H1 (cell line): ENCODE data around the gene PSMD6. TPM values are rescaled to one million over a fixed set of nuclear protein-coding genes. Genes with fewer than 3 reads are reported as not detected.

ENCODE experiments used
- CTCF ChIA-PET: fragments of 300-600 bp; sonication (Branson Sonifier 250); formaldehyde crosslinking; loops from one replicate; lab custom pipeline; 2021; ENCODE audit not compliant: partially characterized antibody; lab: Charles Lee
- POLR2A ChIA-PET: fragments of 300-600 bp; sonication (Branson Sonifier 250); formaldehyde crosslinking; loops from one replicate; lab custom pipeline; 2021; ENCODE audit warnings: inconsistent platforms; ENCODE audit not compliant: partially characterized antibody; lab: Charles Lee
- DNase-seq, 2 experiments: peaks; one replicate each; pipeline versions ENCODE4 v3.0.0 to v3.0.0-alpha.2; 2010 to 2022; ENCODE audit warnings: low spot score in 2 of 2, low read depth in 1 of 2, mixed read lengths in 1 of 2
- FAIRE-seq: peaks from 2 replicates; lab custom pipeline; 2011; peaks lifted over from hg19 to GRCh38; lab: Jason Lieb, UNC
- H2AFZ ChIP-seq: 2 replicates; pipeline ENCODE4 v1.8.1; 2012; ENCODE audit warnings: low read length, inconsistent platforms
- H2AK5ac ChIP-seq: 2 replicates; pipeline ENCODE4 v1.6.1; 2013; ENCODE audit warnings: low read depth, low read length
- H2BK120ac ChIP-seq: replicated peaks from 2 replicates; pipeline ENCODE3; 2013; ENCODE audit warnings: low read depth, low read length, inconsistent platforms
- H2BK12ac ChIP-seq: 2 replicates; pipeline ENCODE4 v1.6.1; 2013; ENCODE audit warnings: low read depth, low read length
- H2BK15ac ChIP-seq: 2 replicates; pipeline ENCODE4 v1.6.1; 2013; ENCODE audit warnings: low read length
- H2BK20ac ChIP-seq: 2 replicates; pipeline ENCODE4 v1.6.1; 2013; ENCODE audit warnings: low read length
- H2BK5ac ChIP-seq: 2 replicates; pipeline ENCODE4 v1.6.1; 2013; ENCODE audit warnings: low read depth, low read length
- H3K14ac ChIP-seq: 2 replicates; pipeline ENCODE4 v1.6.1; 2013; ENCODE audit warnings: inconsistent platforms; ENCODE audit not compliant: insufficient read length
- H3K18ac ChIP-seq: 2 replicates; pipeline ENCODE4 v1.6.1; 2013; ENCODE audit warnings: low read length; ENCODE audit errors: extremely low read depth
- H3K23ac ChIP-seq: 2 replicates; pipeline ENCODE4 v1.6.1; 2013; ENCODE audit warnings: inconsistent platforms; ENCODE audit not compliant: insufficient read length
- H3K23me2 ChIP-seq: 2 replicates; pipeline ENCODE4 v1.6.1; 2013; ENCODE audit warnings: low read depth, low read length
- H3K27ac ChIP-seq: 2 replicates; pipeline ENCODE4 v1.6.1; 2011; ENCODE audit warnings: low read depth, low read length, inconsistent platforms
- H3K27me3 ChIP-seq, 4 experiments: replicated peaks in 1 of 4; 1 replicate in 1 of 4; 2 replicates in 3 of 4; pipeline versions ENCODE4 v1.6.1 to v1.8.1; 2011 to 2013; ENCODE audit warnings: low read length in 3 of 4, mild to moderate bottlenecking in 3 of 4, inconsistent platforms in 2 of 4, mixed read lengths in 2 of 4, moderate library complexity in 1 of 4; ENCODE audit not compliant: control insufficient read depth in 3 of 4, insufficient read depth in 3 of 4; ENCODE audit errors: extremely low read depth in 1 of 4
- H3K36me3 ChIP-seq, 4 experiments: 2 replicates each; pipeline versions ENCODE4 v1.6.1 to v1.8.1; 2011 to 2013; ENCODE audit warnings: mild to moderate bottlenecking in 4 of 4, low read length in 3 of 4, moderate library complexity in 2 of 4, control low read depth in 1 of 4, inconsistent platforms in 1 of 4; ENCODE audit not compliant: insufficient read depth in 4 of 4, control insufficient read depth in 2 of 4
- H3K4ac ChIP-seq: replicated peaks from 2 replicates; pipeline ENCODE3; 2013; ENCODE audit warnings: low read length, low read depth, mixed read lengths, inconsistent platforms; ENCODE audit not compliant: insufficient read length
- H3K4me1 ChIP-seq, 4 experiments: replicated peaks in 1 of 4; 1 replicate in 1 of 4; 2 replicates in 3 of 4; pipeline versions ENCODE4 v1.6.1 to v1.8.1; 2011 to 2013; ENCODE audit warnings: low read length in 3 of 4, inconsistent platforms in 2 of 4, mixed read lengths in 1 of 4; ENCODE audit not compliant: insufficient read depth in 4 of 4, control insufficient read depth in 3 of 4
- H3K4me2 ChIP-seq, 2 experiments: 2 replicates each; pipeline versions ENCODE4 v1.6.1 to v1.8.1; 2011 to 2013; ENCODE audit warnings: low read depth in 2 of 2, low read length in 2 of 2, control low read depth in 1 of 2, inconsistent platforms in 1 of 2, mild to moderate bottlenecking in 1 of 2; ENCODE audit not compliant: insufficient read depth in 1 of 2
- H3K4me3 ChIP-seq, 4 experiments: fragments of 200-600, 300-600 bp in 1 of 4; sonication (generic), shearing (Covaris generic), sonication (Bioruptor Twin) in 1 of 4; 2 replicates each; pipeline versions ENCODE4 v1.5.1 to v1.8.1; 2011 to 2016; ENCODE audit warnings: low read length in 4 of 4, low read depth in 3 of 4, control low read depth in 2 of 4, inconsistent platforms in 2 of 4, mild to moderate bottlenecking in 2 of 4, mixed read lengths in 1 of 4, moderate library complexity in 1 of 4; ENCODE audit not compliant: insufficient read depth in 2 of 4; ENCODE audit errors: extremely low read depth in 1 of 4
- H3K56ac ChIP-seq: replicated peaks from 2 replicates; pipeline ENCODE3; 2013; ENCODE audit warnings: low read depth, mild to moderate bottlenecking, mixed read lengths, low read length, inconsistent platforms; ENCODE audit not compliant: insufficient read length
- H3K79me1 ChIP-seq: 2 replicates; pipeline ENCODE4 v1.6.1; 2013; ENCODE audit warnings: low read depth, low read length, control low read depth
- H3K79me2 ChIP-seq, 2 experiments: 2 replicates each; pipeline versions ENCODE4 v1.6.1 to v1.8.1; 2012 to 2013; ENCODE audit warnings: low read length in 2 of 2, mild to moderate bottlenecking in 2 of 2, inconsistent platforms in 1 of 2; ENCODE audit not compliant: insufficient read depth in 2 of 2, control insufficient read depth in 1 of 2
- H3K9ac ChIP-seq, 4 experiments: replicated peaks in 1 of 4; 1 replicate in 1 of 4; 2 replicates in 3 of 4; pipeline versions ENCODE4 v1.6.1 to v1.8.1; 2011 to 2013; ENCODE audit warnings: low read depth in 3 of 4, low read length in 3 of 4, control low read depth in 2 of 4, mild to moderate bottlenecking in 2 of 4, moderate library complexity in 2 of 4, inconsistent platforms in 1 of 4; ENCODE audit errors: extremely low read depth in 1 of 4
- H3K9me3 ChIP-seq, 2 experiments: 2 replicates each; pipeline versions ENCODE4 v1.6.1 to v1.8.1; 2012 to 2013; ENCODE audit warnings: mild to moderate bottlenecking in 2 of 2, moderate library complexity in 2 of 2, control low read depth in 1 of 2, inconsistent platforms in 1 of 2, low read depth in 1 of 2, low read length in 1 of 2, mixed read lengths in 1 of 2; ENCODE audit not compliant: insufficient read depth in 2 of 2
- H4K20me1 ChIP-seq, 2 experiments: replicated peaks in 1 of 2; 2 replicates each; pipeline versions ENCODE3 to v1.8.1; 2011 to 2013; ENCODE audit warnings: inconsistent platforms in 2 of 2, low read length in 2 of 2, mild to moderate bottlenecking in 1 of 2; ENCODE audit not compliant: insufficient read depth in 2 of 2, control insufficient read depth in 1 of 2
- H4K5ac ChIP-seq: 2 replicates; pipeline ENCODE4 v1.6.1; 2013; ENCODE audit warnings: low read length, low read depth, mixed read lengths, inconsistent platforms; ENCODE audit not compliant: insufficient read length
- H4K8ac ChIP-seq: 2 replicates; pipeline ENCODE4 v1.8.0; 2013; ENCODE audit warnings: mild to moderate bottlenecking, moderate library complexity, low read length, inconsistent platforms; ENCODE audit not compliant: insufficient read depth; ENCODE audit errors: extremely low read depth
- H4K91ac ChIP-seq: replicated peaks from 2 replicates; pipeline ENCODE3; 2013; ENCODE audit warnings: low read length, mixed read lengths, inconsistent platforms; ENCODE audit not compliant: insufficient read length
- ASH2L ChIP-seq: fragments of 200-600, 300-600 bp; sonication (generic); IDR thresholded peaks from one replicate; pipeline ENCODE4 v1.7.1; 2017; ENCODE audit warnings: low read length
- BRCA1 ChIP-seq: IDR thresholded peaks from 2 replicates; pipeline ENCODE4 v1.6.1; 2012; ENCODE audit warnings: low read depth, low read length, improper control_type of control experiment
- EZH2 ChIP-seq: fragments of 200-600 bp; sonication (generic); IDR thresholded peaks from 2 replicates; pipeline ENCODE4 v1.7.1; 2012; ENCODE audit warnings: low read depth, mild to moderate bottlenecking, moderate library complexity, low read length, inconsistent platforms; ENCODE audit not compliant: severe bottlenecking
- GTF2F1 ChIP-seq: IDR thresholded peaks from 2 replicates; pipeline ENCODE4 v1.6.1; 2012; ENCODE audit warnings: low read depth, low read length, improper control_type of control experiment, borderline replicate concordance
- JUN ChIP-seq: IDR thresholded peaks from 2 replicates; pipeline ENCODE4 v1.6.1; 2011; ENCODE audit warnings: low read depth, mild to moderate bottlenecking, improper control_type of control experiment, low read length
- KDM1A ChIP-seq: fragments of 200-600, 300-600 bp; sonication (generic); IDR thresholded peaks from 2 replicates; pipeline ENCODE4 v1.7.1; 2016; ENCODE audit warnings: mild to moderate bottlenecking, low read length, borderline replicate concordance
- MAFK ChIP-seq: IDR thresholded peaks from 2 replicates; pipeline ENCODE4 v1.6.1; 2012; ENCODE audit warnings: low read depth, mild to moderate bottlenecking, improper control_type of control experiment, low read length
- NANOG ChIP-seq: IDR thresholded peaks from 2 replicates; pipeline ENCODE4 v1.6.1; 2011; ENCODE audit warnings: low read length, low read depth, mild to moderate bottlenecking, inconsistent platforms; ENCODE audit not compliant: insufficient read depth, poor library complexity, severe bottlenecking
- PHF8 ChIP-seq: fragments of 200-600 bp; sonication (generic); conservative IDR thresholded peaks from 2 replicates; pipeline ENCODE4 v1.7.1; 2012; ENCODE audit warnings: low read depth, mild to moderate bottlenecking, inconsistent platforms, low read length, moderate library complexity
- POU5F1 ChIP-seq: IDR thresholded peaks from 2 replicates; pipeline ENCODE4 v1.6.1; 2011; ENCODE audit warnings: low read depth, mild to moderate bottlenecking, low read length, moderate library complexity
- RXRA ChIP-seq: IDR thresholded peaks from 2 replicates; pipeline ENCODE4 v1.6.1; 2011; ENCODE audit warnings: low read depth, mild to moderate bottlenecking, low read length, moderate library complexity; ENCODE audit not compliant: insufficient read depth
- SIX5 ChIP-seq: IDR thresholded peaks from 2 replicates; pipeline ENCODE4 v1.6.1; 2011; ENCODE audit warnings: mild to moderate bottlenecking, low read depth, low read length
- SUZ12 ChIP-seq: fragments of 200-600 bp; sonication (generic); IDR thresholded peaks from 2 replicates; pipeline ENCODE4 v1.6.1; 2012; ENCODE audit warnings: mild to moderate bottlenecking, inconsistent platforms, low read length, moderate library complexity, mixed read lengths
- TAF7 ChIP-seq: optimal IDR thresholded peaks from 2 replicates; pipeline ENCODE3; 2011; ENCODE audit warnings: low read depth, mild to moderate bottlenecking, inconsistent platforms, low read length, moderate library complexity, borderline replicate concordance
- TBP ChIP-seq: IDR thresholded peaks from 2 replicates; pipeline ENCODE4 v1.6.1; 2011; ENCODE audit warnings: low read depth, low read length, improper control_type of control experiment
- WGBS, 2 experiments: shearing (Covaris generic) in 1 of 2; methylation state at CpG; one replicate each; pipeline versions ENCODE4 v1.1.6 to v1.1.7; 2013 to 2015; ENCODE audit warnings: low lambda C conversion rate in 2 of 2, mixed read lengths in 2 of 2, inconsistent platforms in 1 of 2, low coverage in 1 of 2, missing lambda C conversion rate in 1 of 2; ENCODE audit not compliant: insufficient replicate concordance in 2 of 2, insufficient coverage in 1 of 2, insufficient read length in 1 of 2; ENCODE audit errors: extremely low coverage in 1 of 2, missing lambda C conversion rate in 1 of 2; 5-methylcytosine and 5-hydroxymethylcytosine counted together
- polyA plus RNA-seq, 7 experiments: library from polyadenylated mRNA; depleted of rRNA in 3 of 7; stranded (reverse) in 5 of 7; unstranded in 2 of 7; fragments of >200 nt in 5 of 7; fragments of 200-250 nt in 2 of 7; gene quantifications; 1 replicate in 5 of 7; 2 replicates in 1 of 7; 4 replicates in 1 of 7; pipeline versions ENCODE4 v1.2.1 to v1.2.3, GENCODE V29; 2011 to 2013; ENCODE audit warnings: missing spikeins in 2 of 7, mixed read lengths in 2 of 7
- total RNA-seq: library from RNA; stranded (reverse); fragmentation: NEBNext Ultra II Directional; extraction: Animal tissue kit (Norgen Biotek cat#: 25700); gene quantifications from 2 replicates; pipeline ENCODE4 v1.2.1, GENCODE V29; 2021

PSMD6 gene
- total and polyA plus RNA-seq, 2 of the 8 experiments (the other 6 are each of a cell fraction or from before 2014, with no cell fraction given) = 43.7 to 104 TPM

DNA sequence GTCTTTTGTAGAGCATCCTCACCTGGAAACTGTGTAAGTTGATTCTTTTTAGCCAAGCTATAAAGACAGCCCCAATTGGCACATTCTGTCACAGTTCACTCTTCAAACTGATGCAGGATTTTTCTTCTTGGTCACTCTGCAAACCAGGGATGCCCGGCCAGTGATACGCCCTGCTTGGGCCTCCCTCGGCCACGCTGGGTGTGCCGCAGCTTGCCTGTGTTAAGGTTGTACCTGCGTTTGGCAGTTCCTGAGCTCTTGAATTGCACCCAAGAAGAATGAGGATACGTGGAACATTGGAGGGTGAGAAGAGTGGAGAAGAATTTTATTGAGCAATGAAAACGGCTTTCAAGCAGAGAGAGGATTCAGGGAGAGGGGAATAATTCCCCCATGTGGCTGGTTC is 49.9 kb downstream of the PSMD6 start:
- ChIA-PET CTCF (interaction anchor here (1.0 to 4.5 kb wide), 5 partner anchors 11 to 57 kb away, joined by 3 to 29 read pairs (median 3); no protein-coding TSS in a partner anchor), POLR2A (interaction anchor here (1.0 kb wide), 1 partner anchor 9 kb away, joined by 3 read pairs; no protein-coding TSS in a partner anchor)
- Histone ChIP-seq H3K79me1 (no peaks in the 10 kb centered on the region; the same call in 1 of the 2 replicates), H3K79me2 (peaks cover 0 to 15% of the 10 kb centered on the region in 2 experiments; a peak in 2 of 4 replicates), H2BK20ac (no peak overlapping the region), H4K20me1 (peaks cover 0 to 4% of the 10 kb centered on the region in 2 experiments), H3K4me3 (no peak overlapping the region), H4K8ac (no peak overlapping the region), H3K4me2 (no peak overlapping the region), H3K18ac (no peak overlapping the region), H3K9ac (no peak overlapping the region), H3K4ac (no peak overlapping the region), H3K56ac (no peak overlapping the region), H3K23ac (no peak overlapping the region), H3K9me3 (no peaks in the 10 kb centered on the region), H2BK12ac (no peak overlapping the region), H3K36me3 (no peaks in the 10 kb centered on the region), H3K27me3 (no peaks in the 10 kb centered on the region), H2BK5ac (no peak overlapping the region), H2AK5ac (no peak overlapping the region), H3K27ac (no peak overlapping the region), H2AFZ (no peak overlapping the region), H2BK15ac (no peak overlapping the region), H4K5ac (no peak overlapping the region), H3K14ac (no peak overlapping the region), H2BK120ac (no peak overlapping the region), H4K91ac (no peak overlapping the region), H3K4me1 (peaks cover 4 to 30% (median 16%) of the 10 kb centered on the region in 4 experiments), H3K23me2 (no peaks in the 10 kb centered on the region)
- no peak for FAIRE-seq
- DNase-seq = no peak
- WGBS, 2 experiments = 94% methylated on average over 8 of the region's 8 CpGs; no CpG with 5 or more reads in 1 of the 2 experiments
- TF ChIP-seq BRCA1 = no peak
- no peak for TF ChIP-seq ASH2L
- no peak for TF ChIP-seq NANOG
- TF ChIP-seq TBP = no peak
- no peak for TF ChIP-seq SIX5
- TF ChIP-seq TAF7 = no peak
- TF ChIP-seq JUN = no peak
- TF ChIP-seq KDM1A = no peak
- TF ChIP-seq EZH2 = no peak
- no peak for TF ChIP-seq POU5F1
- TF ChIP-seq RXRA = no peak
- no peak for TF ChIP-seq GTF2F1
- TF ChIP-seq PHF8 = no peak
- no peak for TF ChIP-seq SUZ12
- no peak for TF ChIP-seq MAFK
